OCI-LY3 (cell line): ENCODE measurements around the gene CSPG4.
"Not testable (repeated sequence)": the region's sequence is repeated elsewhere in the genome, so short reads cannot be mapped to it uniquely, and the experiment has no call there.

Source experiments
- H2AFZ ChIP-seq: fragments of 200-600, 300-600 bp; shearing (Covaris generic); 2 replicates; pipeline ENCODE4 v1.6.0; 2014; ENCODE audit warnings: antibody characterized with exemption, low read depth, low read length
- H3K27ac ChIP-seq: fragments of 200-600, 300-600 bp; sonication (generic); 2 replicates; pipeline ENCODE4 v1.5.1; 2014; ENCODE audit warnings: mild to moderate bottlenecking, low read length, moderate library complexity, mixed read lengths
- H3K27me3 ChIP-seq: fragments of 200-600, 300-600 bp; sonication (generic); 2 replicates; pipeline ENCODE4 v1.6.1; 2014; ENCODE audit warnings: low read depth, low read length, mixed read lengths
- H3K36me3 ChIP-seq: fragments of 200-600, 300-600 bp; sonication (generic); replicated peaks from 2 replicates; pipeline ENCODE3; 2014; ENCODE audit warnings: low read depth, low read length, mixed read lengths
- H3K4me1 ChIP-seq: fragments of 300-600, 200-600 bp; sonication (generic); 2 replicates; pipeline ENCODE4 v1.6.1; 2014; ENCODE audit warnings: low read length, mixed read lengths
- H3K4me2 ChIP-seq: fragments of 200-600, 300-600 bp; sonication (generic); 2 replicates; pipeline ENCODE4 v1.6.1; 2014; ENCODE audit warnings: low read length, mixed read lengths
- H3K4me3 ChIP-seq: fragments of 300-600, 200-600 bp; sonication (generic); 2 replicates; pipeline ENCODE4 v1.5.1; 2014; ENCODE audit warnings: antibody characterized with exemption, mild to moderate bottlenecking, low read length, moderate library complexity
- H3K79me2 ChIP-seq: fragments of 300-600, 200-600 bp; shearing (Covaris generic); 2 replicates; pipeline ENCODE4 v1.6.1; 2014; ENCODE audit warnings: mild to moderate bottlenecking, low read length, mixed read lengths
- H3K9ac ChIP-seq: fragments of 300-600, 200-600 bp; shearing (Covaris generic); 2 replicates; pipeline ENCODE4 v1.6.0; 2014; ENCODE audit warnings: mild to moderate bottlenecking, low read length, moderate library complexity
- H3K9me3 ChIP-seq: fragments of 200-600, 300-600 bp; shearing (Covaris generic); 2 replicates; pipeline ENCODE4 v1.6.1; 2014; ENCODE audit warnings: low read length, mixed read lengths; ENCODE audit not compliant: insufficient read depth
- H4K20me1 ChIP-seq: fragments of 200-600, 300-600 bp; sonication (generic); 2 replicates; pipeline ENCODE4 v1.6.1; 2016; ENCODE audit warnings: low read length, mixed read lengths; ENCODE audit not compliant: insufficient read depth
- CTCF ChIP-seq: fragments of 200-600, 300-600 bp; sonication (generic); IDR thresholded peaks from 2 replicates; pipeline ENCODE4 v1.5.1; 2014; ENCODE audit warnings: antibody characterized with exemption, low read length, low read depth
- EZH2phosphoT487 ChIP-seq: fragments of 200-600 bp; shearing (Covaris generic); IDR thresholded peaks from 2 replicates; pipeline ENCODE4 v1.6.1; 2018; ENCODE audit warnings: antibody characterized with exemption, mixed run types, low read depth

CSPG4 gene

GRCh38 chr15:75720787-75721479, 8.3 kb upstream of the CSPG4 start:
- Histone ChIP-seq H3K4me1 (peaks cover 25% of the 10 kb centered on the region), H2AFZ (peak overlapping the region; percentile 83), H3K9ac (no peak overlapping the region), H3K4me3 (no peak overlapping the region), H3K27me3 (0 out of 2 replicates have a peak, but pooled peaks cover 2% of the 10 kb centered on the region), H3K27ac (no peak overlapping the region), H4K20me1 (no peaks in the 10 kb centered on the region), H3K9me3 (no peaks in the 10 kb centered on the region), H3K36me3 (no peaks in the 10 kb centered on the region), H3K4me2 (peak overlapping the region; percentile 24), H3K79me2 (no peaks in the 10 kb centered on the region)
- TF ChIP-seq EZH2phosphoT487 (no peak), CTCF (peak; percentile 76)

- Histone ChIP-seq H3K79me2 (no peaks in the 10 kb centered on the region), H2AFZ (no peak overlapping the region), H3K27ac (no peak overlapping the region), H4K20me1 (no peaks in the 10 kb centered on the region), H3K27me3 (0 out of 2 replicates have a peak, but pooled peaks cover 2% of the 10 kb centered on the region), H3K9ac (no peak overlapping the region), H3K36me3 (no peaks in the 10 kb centered on the region), H3K9me3 (no peaks in the 10 kb centered on the region), H3K4me1 (peaks cover 25% of the 10 kb centered on the region), H3K4me3 (no peak overlapping the region), H3K4me2 (no peak overlapping the region)
- TF ChIP-seq EZH2phosphoT487 (no peak), CTCF (no peak)
Observed at GRCh38 chr15:75720297-75720696, 7.6 kb upstream of the CSPG4 start.

GRCh38 chr15:75718328-75718727, 5.7 kb upstream of the CSPG4 start:
- Histone ChIP-seq H3K36me3 (no peaks in the 10 kb centered on the region), H3K4me1 (peaks cover 16% of the 10 kb centered on the region), H2AFZ (no peak overlapping the region; the same call in 1 of the 2 replicates), H3K9me3 (no peaks in the 10 kb centered on the region), H4K20me1 (no peaks in the 10 kb centered on the region), H3K79me2 (no peaks in the 10 kb centered on the region), H3K4me2 (peak overlapping the region; percentile 31), H3K27me3 (0 out of 2 replicates have a peak, but pooled peaks cover 5% of the 10 kb centered on the region), H3K27ac (no peak overlapping the region), H3K4me3 (no peak overlapping the region), H3K9ac (no peak overlapping the region)
- no peak for TF ChIP-seq CTCF

GRCh38 chr15:75717001-75717400, 4.4 kb upstream of the CSPG4 start:
- not testable (repeated sequence) for H3K36me3 ChIP-seq, H2AFZ ChIP-seq, H3K27ac ChIP-seq, H3K4me2 ChIP-seq, H3K4me3 ChIP-seq, H4K20me1 ChIP-seq, H3K9ac ChIP-seq, H3K9me3 ChIP-seq, H3K79me2 ChIP-seq, H3K27me3 ChIP-seq
- H3K4me1 ChIP-seq: peaks cover 16% of the 10 kb centered on the region

- peaks cover 16% of the 10 kb centered on the region for H3K4me1 ChIP-seq
- H3K36me3 ChIP-seq, H4K20me1 ChIP-seq, H2AFZ ChIP-seq, H3K4me3 ChIP-seq, H3K27ac ChIP-seq, H3K4me2 ChIP-seq, H3K27me3 ChIP-seq, H3K9me3 ChIP-seq, H3K9ac ChIP-seq, H3K79me2 ChIP-seq: not testable (repeated sequence)
Observed at GRCh38 chr15:75716249-75716950, 3.8 kb upstream of the CSPG4 start.

GRCh38 chr15:75715312-75715832, 2.7 kb upstream of the CSPG4 start:
- not testable (repeated sequence) for H3K27me3 ChIP-seq, H3K79me2 ChIP-seq, H3K36me3 ChIP-seq, H3K4me3 ChIP-seq, H3K27ac ChIP-seq, H2AFZ ChIP-seq, H3K9ac ChIP-seq, H4K20me1 ChIP-seq, H3K9me3 ChIP-seq, H3K4me2 ChIP-seq
- peaks cover 10% of the 10 kb centered on the region for H3K4me1 ChIP-seq
